Left ventricle myocardium inferior (tissue), 1 donor: ENCODE results near the gene TFR2. TPM values are rescaled to one million over a fixed set of nuclear protein-coding genes. Genes with fewer than 3 reads are reported as not detected.
"Not testable (repeated sequence)": the region's sequence is repeated elsewhere in the genome, so short reads cannot be mapped to it uniquely, and the experiment has no call there.

Source experiments
- DNase-seq: peaks from one replicate; pipeline ENCODE4 v3.0.0-alpha.2; 2020
- H3K27ac ChIP-seq: fragments of 200-600 bp; replicated peaks from 2 replicates; pipeline ENCODE4 v1.8.0; 2021
- H3K27me3 ChIP-seq: fragments of 200-600 bp; 2 replicates; pipeline ENCODE4 v1.8.0; 2021; ENCODE audit warnings: low read depth
- H3K36me3 ChIP-seq: fragments of 200-600 bp; 2 replicates; pipeline ENCODE4 v1.8.0; 2021
- H3K4me1 ChIP-seq: fragments of 200-600 bp; 2 replicates; pipeline ENCODE4 v1.8.0; 2021
- H3K4me3 ChIP-seq: fragments of 200-600 bp; 2 replicates; pipeline ENCODE4 v1.8.0; 2021; ENCODE audit warnings: mild to moderate bottlenecking, moderate library complexity
- H3K9me3 ChIP-seq: fragments of 200-600 bp; replicated peaks from 2 replicates; pipeline ENCODE4 v1.8.0; 2021
- CTCF ChIP-seq: fragments of 200-600 bp; IDR thresholded peaks from 2 replicates; pipeline ENCODE4 v1.8.0; 2021; ENCODE audit warnings: antibody characterized with exemption, mild to moderate bottlenecking, borderline replicate concordance
- intact Hi-C: fragments of 100-400 bp; cut with micrococcal nuclease; formaldehyde crosslinking; loops from one replicate; pipeline ENCODE4 v1.11.0; 2022
- total RNA-seq: library from RNA; stranded (reverse); fragmentation: NEBNext Ultra II Directional; extraction: Animal tissue kit (Norgen Biotek cat#: 25700); gene quantifications from one replicate; pipeline ENCODE4 v1.2.1, GENCODE V29; 2021
- donor health status: DM: no; HTN: yes; CAD: no; lungs with severe emphysema.

The TFR2 gene
- total RNA-seq, 1 donor from 2014 or later, result 0.25 TPM

- no peak overlapping the region for H3K27ac ChIP-seq
- H3K4me1 ChIP-seq, result no peaks in the 10 kb centered on the region
- H3K4me3 ChIP-seq, result no peak overlapping the region
- DNase-seq, result no peak
- no peaks in the 10 kb centered on the region for H3K27me3 ChIP-seq
- no peaks in the 10 kb centered on the region for H3K9me3 ChIP-seq
- no peak for TF ChIP-seq CTCF
- intact Hi-C loops, result no loop called here
- H3K36me3 ChIP-seq, result no peaks in the 10 kb centered on the region
These were observed 26.1 kb upstream of the TFR2 start for GRCh38 chr7:100667331-100668068.

- H3K4me1 ChIP-seq, result no peaks in the 10 kb centered on the region
- peaks cover 15% of the 10 kb centered on the region for H3K27me3 ChIP-seq
- TF ChIP-seq CTCF, result no peak
- no peaks in the 10 kb centered on the region for H3K9me3 ChIP-seq
- H3K4me3 ChIP-seq, result no peak overlapping the region
- intact Hi-C loops, result no loop called here
- no peaks in the 10 kb centered on the region for H3K36me3 ChIP-seq
- H3K27ac ChIP-seq, result no peak overlapping the region
- no peak for DNase-seq
These were observed 23.9 kb upstream of the TFR2 start for GRCh38 chr7:100665168-100665726.

- H3K4me1 ChIP-seq, intact Hi-C loops, H3K9me3 ChIP-seq, H3K36me3 ChIP-seq, H3K27ac ChIP-seq, DNase-seq, H3K4me3 ChIP-seq: not testable (repeated sequence)
- peaks cover 45% of the 10 kb centered on the region for H3K27me3 ChIP-seq
These were observed 20.9 kb upstream of the TFR2 start for GRCh38 chr7:100662194-100662776.

- Histone ChIP-seq H3K4me1 (no peaks in the 10 kb centered on the region), H3K27me3 (peaks cover 100% of the 10 kb centered on the region), H3K4me3 (no peak within 1 kb of the TSS), H3K36me3 (no peaks in the 10 kb centered on the region), H3K27ac (no peak within 1 kb of the TSS), H3K9me3 (no peaks in the 10 kb centered on the region)
- intact Hi-C loops, result no loop called here
- no peak for TF ChIP-seq CTCF
- peak; percentile 59 for DNase-seq
These were observed 14.7 kb upstream of the TFR2 start, which contains the start of gene ACTL6B for GRCh38 chr7:100655908-100656674. ACTL6B (minus strand) TSS chr7:100656448; CDS start chr7:100656354, 94 bp downstream.

- Histone ChIP-seq H3K4me3 (no peak overlapping the region), H3K27me3 (peaks cover 100% of the 10 kb centered on the region), H3K27ac (no peak overlapping the region), H3K9me3 (no peaks in the 10 kb centered on the region), H3K36me3 (no peaks in the 10 kb centered on the region), H3K4me1 (no peaks in the 10 kb centered on the region)
- no peak for DNase-seq
- no peak for TF ChIP-seq CTCF
- intact Hi-C loops, result no loop called here
These were observed 13.8 kb upstream of the TFR2 start for GRCh38 chr7:100654908-100655831.
